ENCODE results near the gene KIAA1210. TPM values are rescaled to one million over a fixed set of nuclear protein-coding genes. Genes with fewer than 3 reads are reported as not detected.

KIAA1210 gene
- total and polyA plus RNA-seq, 2 of the 8 experiments (the other 6 are each of a cell fraction or from before 2014, with no cell fraction given) = 0.02 TPM; not detected in 1

DNA sequence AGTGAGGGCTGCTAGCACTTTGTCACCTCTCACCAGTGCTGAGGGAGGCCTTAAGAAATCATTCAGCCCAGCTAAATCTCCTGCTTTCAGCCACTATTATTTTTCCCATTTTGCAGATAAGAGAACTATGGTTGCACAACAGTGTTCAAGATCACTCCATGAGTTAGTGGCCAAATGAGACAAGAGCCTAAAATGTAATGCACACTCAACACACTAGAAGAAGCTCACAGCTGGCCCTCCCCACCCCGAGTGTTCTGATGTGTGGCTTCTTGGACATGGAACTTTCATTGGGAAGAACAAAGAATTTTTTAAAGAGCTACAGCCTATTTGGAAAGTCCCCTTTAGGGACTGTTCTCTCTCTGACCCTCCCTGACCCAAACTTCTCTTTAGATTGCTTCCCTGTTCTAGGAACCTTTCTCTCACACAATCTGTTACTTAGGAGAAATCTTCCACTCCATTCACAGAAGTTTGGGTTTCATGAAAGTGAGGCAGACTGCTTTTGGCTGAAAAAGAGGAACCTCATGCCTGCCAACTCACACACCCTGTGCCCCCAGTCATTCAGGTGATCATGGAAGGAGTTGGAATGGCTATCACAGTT is 98.8 kb downstream of the KIAA1210 start (continued):
- TF ChIP-seq CHD7 (IDR thresholded peaks at IDR 0.05; ENCODE audit: insufficient replicate concordance, low read length) (no peak), POU5F1 (IDR thresholded peaks at IDR 0.05; ENCODE audit: low read depth, low read length) (no peak), CBX5 (IDR thresholded peaks at IDR 0.05; ENCODE audit: low read depth, low read length) (no peak), PHF8 (conservative IDR thresholded peaks at IDR 0.05; ENCODE audit: low read depth, low read length) (no peak), JUN (IDR thresholded peaks at IDR 0.05; ENCODE audit: low read depth, low read length) (no peak), TCF12 (IDR thresholded peaks at IDR 0.05; ENCODE audit: low read depth, low read length) (no peak), POLR2AphosphoS5 (IDR thresholded peaks at IDR 0.05; ENCODE audit: low read depth, low read length) (no peak)

Measured in H1 (cell line).